Neural progenitor cell (in vitro differentiated cells): ENCODE measurements around the gene WDR27. TPM values are rescaled to one million over a fixed set of nuclear protein-coding genes. Genes with fewer than 3 reads are reported as not detected.

ENCODE experiments used
- DNase-seq: peaks from one replicate; pipeline ENCODE4 v3.0.0-alpha.2; 2016; ENCODE audit warnings: low spot score
- H2AFZ ChIP-seq: fragments of 200-600 bp; sonication (generic); replicated peaks from 2 replicates; pipeline ENCODE4 v1.6.1; 2016; ENCODE audit warnings: antibody characterized with exemption
- H3F3A ChIP-seq: fragments of 200-600 bp; sonication (generic); 2 replicates; pipeline ENCODE4 v1.6.1; 2016; ENCODE audit warnings: antibody characterized with exemption, low read depth
- H3K27ac ChIP-seq: fragments of 200-600 bp; sonication (generic); 2 replicates; pipeline ENCODE4 v1.5.1; 2016; ENCODE audit warnings: mild to moderate bottlenecking
- H3K27me3 ChIP-seq: fragments of 200-600 bp; sonication (generic); 2 replicates; pipeline ENCODE4 v1.6.1; 2016; ENCODE audit warnings: mild to moderate bottlenecking, moderate library complexity
- H3K36me3 ChIP-seq: fragments of 200-600 bp; sonication (generic); 2 replicates; pipeline ENCODE4 v1.5.1; 2016
- H3K4me1 ChIP-seq: fragments of 200-600 bp; sonication (generic); 2 replicates; pipeline ENCODE4 v1.6.1; 2016; ENCODE audit warnings: mixed run types
- H3K4me2 ChIP-seq: fragments of 200-600 bp; sonication (generic); 2 replicates; pipeline ENCODE4 v1.6.1; 2016
- H3K4me3 ChIP-seq: fragments of 200-600 bp; sonication (generic); 2 replicates; pipeline ENCODE4 v1.5.1; 2016
- H3K79me2 ChIP-seq: fragments of 200-600 bp; sonication (generic); 2 replicates; pipeline ENCODE4 v1.6.1; 2016; ENCODE audit warnings: low read depth
- H3K9ac ChIP-seq: fragments of 200-600 bp; sonication (generic); 2 replicates; pipeline ENCODE4 v1.6.1; 2016
- H3K9me3 ChIP-seq: fragments of 200-600 bp; sonication (generic); 2 replicates; pipeline ENCODE4 v1.5.1; 2016; ENCODE audit warnings: low read depth
- H4K20me1 ChIP-seq: fragments of 200-600 bp; sonication (generic); 2 replicates; pipeline ENCODE4 v1.6.1; 2016; ENCODE audit warnings: low read depth
- H3K27ac Mint-ChIP-seq: 3 replicates; pipeline ENCODE4 v1.8.0; 2021; ENCODE audit warnings: mixed read lengths
- H3K27me3 Mint-ChIP-seq: 2 replicates; pipeline ENCODE4 v1.8.0; 2022; ENCODE audit warnings: low read depth, mild to moderate bottlenecking, inconsistent platforms, moderate library complexity, mixed read lengths; ENCODE audit not compliant: insufficient read depth
- H3K36me3 Mint-ChIP-seq: 3 replicates; pipeline ENCODE4 v1.8.0; 2021; ENCODE audit warnings: mixed read lengths
- H3K4me1 Mint-ChIP-seq: 3 replicates; pipeline ENCODE4 v1.8.0; 2021; ENCODE audit warnings: mixed read lengths
- H3K4me3 Mint-ChIP-seq: 3 replicates; pipeline ENCODE4 v1.8.0; 2021; ENCODE audit warnings: mild to moderate bottlenecking, moderate library complexity, mixed read lengths
- H3K9me3 Mint-ChIP-seq: 3 replicates; pipeline ENCODE4 v1.8.0; 2020; ENCODE audit warnings: mixed read lengths
- EZH2 ChIP-seq: fragments of 200-600 bp; sonication (generic); IDR thresholded peaks from 2 replicates; pipeline ENCODE4 v1.6.1; 2017; ENCODE audit warnings: antibody characterized with exemption, mild to moderate bottlenecking, moderate library complexity
- EZH2phosphoT487 ChIP-seq: fragments of 200-600 bp; sonication (generic); IDR thresholded peaks from 2 replicates; pipeline ENCODE4 v1.6.1; 2017; ENCODE audit warnings: antibody characterized with exemption
- total RNA-seq: library from RNA; depleted of rRNA; stranded (reverse); fragments of >200 nt; gene quantifications from 2 replicates; pipeline ENCODE4 v1.2.3, GENCODE V29; 2015; ENCODE audit warnings: low replicate concordance
- TF ChIP-seq, protein P1 (sequence below): fragments of 200-600 bp; sonication (generic); IDR thresholded peaks from 2 replicates; pipeline ENCODE4 v1.5.1; 2017; ENCODE audit warnings: antibody characterized with exemption, mild to moderate bottlenecking

Gene WDR27
- total RNA-seq, 1 donor from 2014 or later = 69.0 TPM

DNA sequence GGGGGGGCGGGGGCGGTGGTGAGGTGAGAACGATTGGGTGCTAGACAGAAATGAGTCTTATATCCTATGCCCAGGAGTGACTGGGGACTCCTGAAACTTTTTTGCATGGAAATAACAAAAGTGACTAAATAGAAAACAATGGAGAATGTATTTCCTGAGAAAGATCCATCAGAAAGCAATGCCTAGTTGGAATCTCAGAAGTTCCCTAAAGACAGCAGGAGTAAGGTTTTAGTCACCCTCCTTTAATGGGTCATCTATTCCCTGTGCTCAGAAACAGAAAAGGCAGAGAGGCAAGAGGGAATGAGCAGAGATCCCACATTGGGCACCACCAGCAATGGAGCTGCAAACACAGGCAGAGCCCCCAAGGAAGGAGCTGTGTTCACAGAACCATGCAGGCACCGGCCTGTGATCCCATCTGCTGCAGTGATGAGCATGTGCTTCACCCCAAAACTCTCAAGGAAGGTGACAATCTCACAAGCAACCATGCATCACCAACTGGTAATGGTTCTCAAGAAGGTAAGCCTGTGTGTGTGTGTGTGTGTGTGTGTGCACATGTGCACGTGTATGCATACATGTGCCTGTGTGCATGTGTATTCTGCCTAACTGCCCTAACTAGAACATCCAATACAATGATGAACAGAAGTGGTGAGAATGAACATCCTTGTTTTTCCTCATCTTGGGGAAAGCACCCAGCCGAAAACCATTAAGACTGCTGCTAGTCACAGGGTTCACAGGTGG, 168.4 kb downstream of the WDR27 start:
- H3K27ac ChIP-seq = no peak overlapping the region
- TF ChIP-seq EZH2phosphoT487 (no peak), EZH2 (no peak)
- TF ChIP-seq, protein P1, sequence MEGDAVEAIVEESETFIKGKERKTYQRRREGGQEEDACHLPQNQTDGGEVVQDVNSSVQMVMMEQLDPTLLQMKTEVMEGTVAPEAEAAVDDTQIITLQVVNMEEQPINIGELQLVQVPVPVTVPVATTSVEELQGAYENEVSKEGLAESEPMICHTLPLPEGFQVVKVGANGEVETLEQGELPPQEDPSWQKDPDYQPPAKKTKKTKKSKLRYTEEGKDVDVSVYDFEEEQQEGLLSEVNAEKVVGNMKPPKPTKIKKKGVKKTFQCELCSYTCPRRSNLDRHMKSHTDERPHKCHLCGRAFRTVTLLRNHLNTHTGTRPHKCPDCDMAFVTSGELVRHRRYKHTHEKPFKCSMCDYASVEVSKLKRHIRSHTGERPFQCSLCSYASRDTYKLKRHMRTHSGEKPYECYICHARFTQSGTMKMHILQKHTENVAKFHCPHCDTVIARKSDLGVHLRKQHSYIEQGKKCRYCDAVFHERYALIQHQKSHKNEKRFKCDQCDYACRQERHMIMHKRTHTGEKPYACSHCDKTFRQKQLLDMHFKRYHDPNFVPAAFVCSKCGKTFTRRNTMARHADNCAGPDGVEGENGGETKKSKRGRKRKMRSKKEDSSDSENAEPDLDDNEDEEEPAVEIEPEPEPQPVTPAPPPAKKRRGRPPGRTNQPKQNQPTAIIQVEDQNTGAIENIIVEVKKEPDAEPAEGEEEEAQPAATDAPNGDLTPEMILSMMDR = no peak
- Mint-ChIP-seq H3K36me3 (peaks cover 18% of the 10 kb centered on the region), H3K4me1 (no peaks in the 10 kb centered on the region), H3K27me3 (peaks cover 2% of the 10 kb centered on the region), H3K27ac (no peak overlapping the region), H3K9me3 (peaks cover 33% of the 10 kb centered on the region), H3K4me3 (no peak overlapping the region)
- H3F3A ChIP-seq = no peaks in the 10 kb centered on the region
- no peak overlapping the region for H2AFZ ChIP-seq
- H3K4me1 ChIP-seq = no peaks in the 10 kb centered on the region
- no peak for DNase-seq
- H3K79me2 ChIP-seq = no peaks in the 10 kb centered on the region
- no peak overlapping the region for H3K9ac ChIP-seq
- no peaks in the 10 kb centered on the region for H4K20me1 ChIP-seq
- no peak overlapping the region for H3K4me3 ChIP-seq
- H3K9me3 ChIP-seq = peaks cover 6% of the 10 kb centered on the region
- H3K36me3 ChIP-seq = peaks cover 4% of the 10 kb centered on the region
- no peak overlapping the region for H3K4me2 ChIP-seq
- H3K27me3 ChIP-seq = no peaks in the 10 kb centered on the region

DNA sequence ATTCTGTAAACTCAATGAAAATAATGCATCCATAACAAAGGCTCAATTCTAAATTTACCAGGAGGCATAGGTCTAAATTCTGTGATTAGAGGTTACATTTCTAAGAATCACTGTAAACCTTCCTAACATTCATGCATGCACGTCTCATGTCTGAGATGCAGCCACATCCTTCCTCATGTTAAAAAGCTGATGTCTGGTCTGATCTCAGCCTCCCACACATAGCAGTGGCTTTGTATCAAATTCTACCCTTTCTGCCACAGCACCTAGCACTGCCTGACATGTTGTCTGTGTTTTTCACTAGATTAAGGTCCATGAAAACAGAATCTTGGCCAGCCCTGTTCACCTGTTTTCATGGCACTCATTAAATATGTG, 171.1 kb downstream of the WDR27 start:
- Mint-ChIP-seq H3K4me3 (no peak overlapping the region), H3K27ac (no peak overlapping the region), H3K27me3 (no peaks in the 10 kb centered on the region), H3K4me1 (no peaks in the 10 kb centered on the region), H3K9me3 (peaks cover 25% of the 10 kb centered on the region), H3K36me3 (peaks cover 9% of the 10 kb centered on the region)
- no peaks in the 10 kb centered on the region for H4K20me1 ChIP-seq
- peaks cover 6% of the 10 kb centered on the region for H3K9me3 ChIP-seq
- no peak for DNase-seq
- H3K9ac ChIP-seq = no peak overlapping the region
- H3K27me3 ChIP-seq = no peaks in the 10 kb centered on the region
- H3K4me1 ChIP-seq = no peaks in the 10 kb centered on the region
- H3K36me3 ChIP-seq = peaks cover 4% of the 10 kb centered on the region
- TF ChIP-seq EZH2phosphoT487 (no peak), EZH2 (no peak)
- TF ChIP-seq, protein P1 = no peak
- no peak overlapping the region for H2AFZ ChIP-seq
- no peaks in the 10 kb centered on the region for H3K79me2 ChIP-seq
- no peaks in the 10 kb centered on the region for H3F3A ChIP-seq
- H3K4me3 ChIP-seq = no peak overlapping the region
- no peak overlapping the region for H3K27ac ChIP-seq
- no peak overlapping the region for H3K4me2 ChIP-seq

DNA sequence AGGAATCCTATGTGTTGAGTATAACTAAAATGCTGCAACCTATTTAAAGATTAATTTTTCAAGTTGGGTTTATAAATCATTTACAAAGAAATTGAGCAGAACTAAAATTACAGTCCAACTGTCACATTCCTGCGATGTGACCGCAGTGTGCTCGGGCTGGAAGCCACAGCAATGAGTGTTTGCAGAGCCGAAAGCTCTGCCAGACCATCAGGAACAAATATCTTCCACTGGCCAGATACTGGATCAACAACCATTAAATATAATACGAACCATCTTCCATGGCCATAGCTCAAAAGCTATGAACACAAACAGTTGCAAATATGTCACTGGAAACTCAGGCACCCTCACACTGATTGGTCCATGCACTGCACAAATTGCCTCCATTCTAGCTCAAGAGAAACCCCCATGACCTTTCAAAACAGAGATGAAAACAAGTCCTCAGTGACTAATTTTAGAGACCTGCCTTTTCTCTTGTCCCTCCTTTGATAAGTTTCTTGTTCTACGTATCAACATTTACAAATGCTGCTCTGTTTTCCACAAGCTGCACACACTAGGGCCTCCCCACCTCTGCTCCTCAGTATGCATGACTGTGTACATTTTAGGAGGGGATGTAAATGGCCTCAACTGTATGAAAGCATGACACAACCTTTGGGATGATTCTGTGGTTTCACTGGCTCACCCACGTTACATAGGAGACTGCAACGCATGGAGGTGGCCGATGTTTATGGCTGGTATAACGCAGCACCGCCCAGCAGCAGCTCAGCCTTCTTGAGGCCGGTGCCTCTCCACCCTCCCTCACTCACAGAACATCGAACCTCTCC, 171.7 kb downstream of the WDR27 start:
- no peaks in the 10 kb centered on the region for H3K27me3 Mint-ChIP-seq
- TF ChIP-seq, protein P1 = no peak
- TF ChIP-seq EZH2 (no peak), EZH2phosphoT487 (no peak)
- no peak overlapping the region for H3K4me3 Mint-ChIP-seq
- Histone ChIP-seq H3K9me3 (peaks cover 6% of the 10 kb centered on the region), H2AFZ (no peak overlapping the region), H3K27me3 (no peaks in the 10 kb centered on the region), H3K4me2 (no peak overlapping the region), H3F3A (no peaks in the 10 kb centered on the region), H3K4me3 (no peak overlapping the region), H4K20me1 (no peaks in the 10 kb centered on the region), H3K79me2 (no peaks in the 10 kb centered on the region), H3K4me1 (no peaks in the 10 kb centered on the region), H3K36me3 (peaks cover 4% of the 10 kb centered on the region), H3K9ac (no peak overlapping the region), H3K27ac (no peak overlapping the region)
- no peaks in the 10 kb centered on the region for H3K4me1 Mint-ChIP-seq
- H3K9me3 Mint-ChIP-seq = peaks cover 22% of the 10 kb centered on the region
- H3K27ac Mint-ChIP-seq = no peak overlapping the region
- H3K36me3 Mint-ChIP-seq = peaks cover 9% of the 10 kb centered on the region
- DNase-seq = no peak
